CD14-positive monocyte (primary cell): ENCODE results near the gene TMEM273. TPM values are rescaled to one million over a fixed set of nuclear protein-coding genes. Genes with fewer than 3 reads are reported as not detected.

Experiments used
- DNase-seq, 3 donors: peaks; one replicate each; pipeline ENCODE4 v3.0.0-alpha.2; 2011 to 2022
- H2AFZ ChIP-seq: 2 replicates; pipeline ENCODE4 v1.6.0; 2012; ENCODE audit warnings: mild to moderate bottlenecking, low read depth, low read length, inconsistent platforms; ENCODE audit not compliant: insufficient read depth, poor library complexity, severe bottlenecking
- H3K27ac ChIP-seq, 2 donors: 1 replicate in 1 of 2; 2 replicates in 1 of 2; pipeline ENCODE4 v1.5.1; 2012 to 2013; ENCODE audit warnings: low read length in 2 of 2, control low read depth in 1 of 2, inconsistent platforms in 1 of 2, low read depth in 1 of 2, mild to moderate bottlenecking in 1 of 2
- H3K27me3 ChIP-seq, 2 donors: one replicate each; pipeline versions ENCODE4 v1.6.0 to v1.6.1; 2011 to 2013; ENCODE audit warnings: low read length in 2 of 2; ENCODE audit not compliant: control insufficient read depth in 2 of 2, insufficient read depth in 2 of 2
- H3K36me3 ChIP-seq, 2 donors: replicated peaks in 1 of 2; 1 replicate in 1 of 2; 2 replicates in 1 of 2; pipeline versions ENCODE4 v1.5.1 to v1.6.1; 2012 to 2013; ENCODE audit warnings: low read length in 2 of 2, control low read depth in 1 of 2, inconsistent platforms in 1 of 2, mild to moderate bottlenecking in 1 of 2; ENCODE audit not compliant: insufficient read depth in 2 of 2, control insufficient read depth in 1 of 2
- H3K4me1 ChIP-seq, 2 donors: 1 replicate in 1 of 2; 2 replicates in 1 of 2; pipeline versions ENCODE4 v1.5.1 to v1.6.1; 2012 to 2013; ENCODE audit warnings: low read length in 2 of 2, control low read depth in 1 of 2, inconsistent platforms in 1 of 2, mild to moderate bottlenecking in 1 of 2, moderate library complexity in 1 of 2; ENCODE audit not compliant: insufficient read depth in 2 of 2, control insufficient read depth in 1 of 2
- H3K4me2 ChIP-seq: replicated peaks from 2 replicates; pipeline ENCODE3; 2012; ENCODE audit warnings: low read length, moderate library complexity, mild to moderate bottlenecking; ENCODE audit not compliant: poor library complexity, severe bottlenecking; ENCODE audit errors: extremely low read depth
- H3K4me3 ChIP-seq, 3 experiments: fragments of 200-600 bp in 1 of 3; sonication (generic) in 1 of 3; replicated peaks in 1 of 3; 1 replicate in 2 of 3; 2 replicates in 1 of 3; pipeline ENCODE4 v1.5.1; 2011 to 2013; ENCODE audit warnings: low read length in 3 of 3, mild to moderate bottlenecking in 3 of 3, control low read depth in 2 of 3, low read depth in 2 of 3, inconsistent platforms in 1 of 3, moderate library complexity in 1 of 3
- H3K79me2 ChIP-seq: 2 replicates; pipeline ENCODE4 v1.6.0; 2012; ENCODE audit warnings: mild to moderate bottlenecking, control low read depth, inconsistent platforms, low read length, moderate library complexity; ENCODE audit not compliant: insufficient read depth
- H3K9ac ChIP-seq: 2 replicates; pipeline ENCODE4 v1.6.0; 2017; ENCODE audit warnings: low read length, mild to moderate bottlenecking; ENCODE audit not compliant: insufficient read depth, poor library complexity, severe bottlenecking
- H3K9me3 ChIP-seq, 2 donors: replicated peaks in 1 of 2; 1 replicate in 1 of 2; 2 replicates in 1 of 2; pipeline versions ENCODE4 v1.5.1 to v1.6.1; 2012 to 2013; ENCODE audit warnings: low read length in 2 of 2, control low read depth in 1 of 2; ENCODE audit not compliant: control insufficient read depth in 1 of 2, insufficient read depth in 1 of 2
- H4K20me1 ChIP-seq: 2 replicates; pipeline ENCODE4 v1.6.0; 2012; ENCODE audit warnings: mild to moderate bottlenecking, low read length, control low read depth, moderate library complexity; ENCODE audit not compliant: insufficient read depth
- H3K27ac Mint-ChIP-seq, 7 donors: one replicate each; pipeline ENCODE4 v1.8.0; 2020; ENCODE audit warnings: mild to moderate bottlenecking in 7 of 7, mixed read lengths in 7 of 7, moderate library complexity in 6 of 7, inconsistent platforms in 2 of 7
- H3K27me3 Mint-ChIP-seq, 3 donors: one replicate each; pipeline ENCODE4 v1.8.0; 2021 to 2022; ENCODE audit warnings: low read depth in 3 of 3, mild to moderate bottlenecking in 3 of 3, mixed read lengths in 3 of 3, moderate library complexity in 3 of 3, inconsistent platforms in 1 of 3
- H3K36me3 Mint-ChIP-seq, 2 donors: one replicate each; pipeline ENCODE4 v1.8.0; 2020; ENCODE audit warnings: mixed read lengths in 2 of 2, inconsistent platforms in 1 of 2, mild to moderate bottlenecking in 1 of 2
- H3K4me1 Mint-ChIP-seq: one replicate; pipeline ENCODE4 v1.8.0; 2020; ENCODE audit warnings: mild to moderate bottlenecking, mixed read lengths
- H3K4me3 Mint-ChIP-seq, 2 donors: one replicate each; pipeline ENCODE4 v1.8.0; 2020; ENCODE audit warnings: mild to moderate bottlenecking in 2 of 2, mixed read lengths in 2 of 2, moderate library complexity in 1 of 2
- H3K9me3 Mint-ChIP-seq, 7 donors: one replicate each; pipeline ENCODE4 v1.8.0; 2020 to 2022; ENCODE audit warnings: mixed read lengths in 7 of 7, mild to moderate bottlenecking in 6 of 7, moderate library complexity in 6 of 7, inconsistent platforms in 2 of 7
- CTCF ChIP-seq: fragments of 200-600 bp; IDR thresholded peaks from one replicate; pipeline ENCODE4 v1.8.0; 2022; ENCODE audit warnings: antibody characterized with exemption, mild to moderate bottlenecking
- WGBS: methylation state at CpG from one replicate; pipeline ENCODE4 v1.1.5; 2013; ENCODE audit warnings: missing lambda C conversion rate; ENCODE audit not compliant: insufficient coverage; 5-methylcytosine and 5-hydroxymethylcytosine counted together
- intact Hi-C, 2 donors: fragments of 100-400 bp; cut with micrococcal nuclease; formaldehyde crosslinking; loops; one replicate each; pipeline versions ENCODE4 v1.15.0 to v1.15.1; 2023
- polyA plus RNA-seq, 3 donors: library from polyadenylated mRNA; depleted of rRNA in 1 of 3; unstranded in 2 of 3; stranded (reverse) in 1 of 3; fragments of 300-500 nt in 2 of 3; fragments of >200 nt in 1 of 3; fragmentation: Illumina TruSeq in 2 of 3; gene quantifications; 1 replicate in 2 of 3; 2 replicates in 1 of 3; pipeline ENCODE4 v1.2.3, GENCODE V29; 2012 to 2021

Gene TMEM273
- polyA plus RNA-seq, 3 donors: 6.7 to 7.9 (median 6.9) TPM

- WGBS: 100% methylated on average over 2 of the region's 5 CpGs
- peaks cover 2 to 7% (median 4%) of the 10 kb centered on the region in 3 donors for H3K27me3 Mint-ChIP-seq
- intact Hi-C loops: no loop called here
- DNase-seq: no peak
- H4K20me1 ChIP-seq: no peaks in the 10 kb centered on the region
- H3K9me3 ChIP-seq: no peaks in the 10 kb centered on the region
- no peak overlapping the region for H2AFZ ChIP-seq
- H3K36me3 Mint-ChIP-seq: no peaks in the 10 kb centered on the region
- H3K27ac Mint-ChIP-seq: no peak overlapping the region
- H3K9ac ChIP-seq: no peak overlapping the region
- no peaks in the 10 kb centered on the region for H3K36me3 ChIP-seq
- peaks cover 12 to 16% of the 10 kb centered on the region in 2 donors for H3K4me1 ChIP-seq
- H3K79me2 ChIP-seq: no peaks in the 10 kb centered on the region
- H3K4me2 ChIP-seq: no peak overlapping the region
- no peak overlapping the region for H3K27ac ChIP-seq
- H3K9me3 Mint-ChIP-seq: peaks cover 0 to 4% (median 0%) of the 10 kb centered on the region in 7 donors
- TF ChIP-seq CTCF: no peak
- peaks cover 17% of the 10 kb centered on the region for H3K4me1 Mint-ChIP-seq
- no peaks in the 10 kb centered on the region for H3K27me3 ChIP-seq
- no peak overlapping the region for H3K4me3 Mint-ChIP-seq
- H3K4me3 ChIP-seq: no peak overlapping the region
Observed at GRCh38 chr10:49140304-49141177, 47.6 kb downstream of the TMEM273 start.

DNA sequence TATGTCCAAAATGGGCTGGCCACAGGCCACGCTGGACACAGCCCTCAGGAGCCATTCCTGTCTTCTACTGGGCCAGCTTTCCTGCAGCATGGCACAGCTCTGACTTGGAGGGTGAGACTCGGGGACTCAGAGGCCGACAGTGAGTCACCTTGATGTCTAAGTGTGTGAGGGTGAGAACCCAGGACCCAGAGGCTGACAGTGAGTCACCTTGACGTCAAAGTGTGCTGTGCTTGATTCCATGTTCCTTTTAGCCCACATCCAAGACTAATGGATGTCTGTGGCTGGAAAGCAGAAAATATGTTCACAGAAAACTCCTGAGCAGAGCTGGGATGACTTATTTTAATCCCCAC is 48.4 kb downstream of the TMEM273 start:
- intact Hi-C loops: no loop called here
- Histone ChIP-seq H4K20me1 (no peaks in the 10 kb centered on the region), H3K4me3 (no peak overlapping the region), H3K27me3 (no peaks in the 10 kb centered on the region), H3K4me2 (no peak overlapping the region), H3K9me3 (no peaks in the 10 kb centered on the region), H3K4me1 (peaks cover 12 to 22% of the 10 kb centered on the region in 2 donors), H3K9ac (no peak overlapping the region), H3K36me3 (no peaks in the 10 kb centered on the region), H3K79me2 (no peaks in the 10 kb centered on the region), H2AFZ (no peak overlapping the region), H3K27ac (no peak overlapping the region)
- peaks cover 0 to 4% (median 0%) of the 10 kb centered on the region in 7 donors for H3K9me3 Mint-ChIP-seq
- TF ChIP-seq CTCF: no peak
- 100% methylated on average over 1 of the region's 4 CpGs for WGBS
- no peak overlapping the region for H3K27ac Mint-ChIP-seq
- H3K4me1 Mint-ChIP-seq: peaks cover 24% of the 10 kb centered on the region
- H3K4me3 Mint-ChIP-seq: no peak overlapping the region
- H3K27me3 Mint-ChIP-seq: peaks cover 2 to 8% (median 4%) of the 10 kb centered on the region in 3 donors
- peak in 1 of 3 donors; percentile 42 for DNase-seq
- H3K36me3 Mint-ChIP-seq: no peaks in the 10 kb centered on the region
